Right lobe of liver (tissue), 4 donors: Measurements from ENCODE around the gene BPTF.

Experiments used
- POLR2A ChIP-seq: fragments of 450-650 bp; IDR thresholded peaks from one replicate; pipeline ENCODE4 v1.6.1; 2017; ENCODE audit warnings: antibody characterized with exemption, mild to moderate bottlenecking
- TF ChIP-seq, protein P1 (sequence below), 4 donors: fragments of 200-600 bp in 3 of 4; fragments of 450-650 bp in 1 of 4; IDR thresholded peaks; one replicate each; pipeline versions ENCODE4 v1.5.1 to v1.8.0; 2016 to 2022; ENCODE audit warnings: antibody characterized with exemption in 4 of 4, mild to moderate bottlenecking in 2 of 4
- donor health status: DM: no; HTN: no; CAD: no.
- donor health status: DM: no; HTN: no; CAD: no.
- donor health status: DM: no; HTN: yes; CAD: no.

DNA sequence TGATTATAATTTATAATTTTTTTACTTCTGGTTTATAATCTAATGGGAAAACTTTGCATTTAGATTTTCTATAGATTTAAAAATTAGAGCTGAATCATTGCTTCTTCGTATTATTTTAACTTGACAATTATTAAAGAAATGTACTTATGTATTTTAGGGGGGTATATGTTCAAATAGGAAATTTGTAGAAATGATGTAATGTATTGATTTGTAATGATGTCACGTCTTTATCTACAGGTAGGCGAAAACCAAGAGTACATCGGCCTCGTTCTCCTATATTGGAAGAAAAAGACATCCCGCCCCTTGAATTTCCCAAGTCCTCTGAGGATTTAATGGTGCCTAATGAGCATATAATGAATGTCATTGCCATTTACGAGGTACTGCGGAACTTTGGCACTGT lies 28.4 kb downstream of the BPTF start:
- TF ChIP-seq, protein P1, sequence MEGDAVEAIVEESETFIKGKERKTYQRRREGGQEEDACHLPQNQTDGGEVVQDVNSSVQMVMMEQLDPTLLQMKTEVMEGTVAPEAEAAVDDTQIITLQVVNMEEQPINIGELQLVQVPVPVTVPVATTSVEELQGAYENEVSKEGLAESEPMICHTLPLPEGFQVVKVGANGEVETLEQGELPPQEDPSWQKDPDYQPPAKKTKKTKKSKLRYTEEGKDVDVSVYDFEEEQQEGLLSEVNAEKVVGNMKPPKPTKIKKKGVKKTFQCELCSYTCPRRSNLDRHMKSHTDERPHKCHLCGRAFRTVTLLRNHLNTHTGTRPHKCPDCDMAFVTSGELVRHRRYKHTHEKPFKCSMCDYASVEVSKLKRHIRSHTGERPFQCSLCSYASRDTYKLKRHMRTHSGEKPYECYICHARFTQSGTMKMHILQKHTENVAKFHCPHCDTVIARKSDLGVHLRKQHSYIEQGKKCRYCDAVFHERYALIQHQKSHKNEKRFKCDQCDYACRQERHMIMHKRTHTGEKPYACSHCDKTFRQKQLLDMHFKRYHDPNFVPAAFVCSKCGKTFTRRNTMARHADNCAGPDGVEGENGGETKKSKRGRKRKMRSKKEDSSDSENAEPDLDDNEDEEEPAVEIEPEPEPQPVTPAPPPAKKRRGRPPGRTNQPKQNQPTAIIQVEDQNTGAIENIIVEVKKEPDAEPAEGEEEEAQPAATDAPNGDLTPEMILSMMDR (IDR thresholded peaks at IDR 0.05) = no peak
- TF ChIP-seq POLR2A = no peak
